Left ventricle myocardium superior (tissue), 1 donor: ENCODE measurements around the gene ITPKC. TPM values are rescaled to one million over a fixed set of nuclear protein-coding genes. Genes with fewer than 3 reads are reported as not detected.
"Not testable (repeated sequence)": the region's sequence is repeated elsewhere in the genome, so short reads cannot be mapped to it uniquely, and the experiment has no call there.

Source experiments
- ATAC-seq: fragments of 200-7000 bp; cut with Tn5 transposase; one replicate; pipeline ENCODE4 v1.9.1; 2020; ENCODE audit warnings: mild to moderate bottlenecking, moderate library complexity
- DNase-seq: peaks from one replicate; pipeline ENCODE4 v3.0.0-alpha.2; 2020
- intact Hi-C: fragments of 100-400 bp; cut with micrococcal nuclease; formaldehyde crosslinking; loops from one replicate; pipeline ENCODE4 v1.11.0; 2022
- total RNA-seq: library from RNA; stranded (reverse); fragmentation: NEBNext Ultra II Directional; extraction: Animal tissue kit (Norgen Biotek cat#: 25700); gene quantifications from one replicate; pipeline ENCODE4 v1.2.1, GENCODE V29; 2021
- donor health status: DM: no; HTN: yes; CAD: no; lungs with severe emphysema.

The ITPKC gene
- total RNA-seq, 1 donor from 2014 or later = 12.8 TPM

GRCh38 chr19:40780582-40780981 is 63.7 kb downstream of the ITPKC start:
- intact Hi-C loops = no loop called here
- ATAC-seq = no peak
- no peak for DNase-seq

GRCh38 chr19:40781140-40781539 is 64.2 kb downstream of the ITPKC start:
- no peak for DNase-seq
- no peak for ATAC-seq
- intact Hi-C loops = no loop called here

DNA sequence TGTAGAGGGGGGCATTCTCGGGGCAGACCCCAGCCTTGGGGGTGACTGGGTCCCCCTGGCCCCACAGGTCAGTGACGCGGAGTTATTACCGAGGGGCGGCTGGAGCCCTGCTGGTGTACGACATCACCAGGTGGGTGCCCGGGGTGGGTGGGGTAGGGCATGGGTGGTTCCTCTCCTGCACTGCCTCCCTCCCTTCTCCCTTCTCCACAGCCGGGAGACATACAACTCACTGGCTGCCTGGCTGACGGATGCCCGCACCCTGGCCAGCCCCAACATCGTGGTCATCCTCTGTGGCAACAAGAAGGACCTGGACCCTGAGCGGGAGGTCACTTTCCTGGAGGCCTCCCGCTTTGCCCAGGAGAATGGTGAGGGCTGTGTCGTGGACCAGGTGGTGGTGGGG is 66.8 kb downstream of the ITPKC start:
- DNase-seq = no peak
- ATAC-seq = no peak
- intact Hi-C loops = no loop called here

DNA sequence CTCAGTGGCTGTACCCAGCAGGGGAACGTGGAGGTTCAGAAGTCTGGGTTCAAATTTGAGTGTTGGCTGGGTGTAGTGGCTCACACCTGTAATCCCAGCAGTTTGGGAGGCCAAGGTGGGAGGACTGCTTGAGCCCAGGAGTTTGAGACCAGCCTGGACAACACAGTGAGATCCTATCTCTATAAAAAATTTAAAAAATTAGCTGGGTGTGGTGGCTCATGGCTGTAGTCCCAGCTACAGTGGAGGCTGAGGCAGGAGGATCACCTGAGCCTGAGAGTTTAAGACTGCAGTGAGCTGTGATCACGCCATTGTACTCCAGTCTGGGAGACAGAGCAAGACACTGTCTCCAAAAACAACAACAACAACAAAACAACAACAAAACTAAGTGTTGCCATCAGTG is 67.2 kb downstream of the ITPKC start:
- DNase-seq, ATAC-seq, intact Hi-C loops: not testable (repeated sequence)

DNA sequence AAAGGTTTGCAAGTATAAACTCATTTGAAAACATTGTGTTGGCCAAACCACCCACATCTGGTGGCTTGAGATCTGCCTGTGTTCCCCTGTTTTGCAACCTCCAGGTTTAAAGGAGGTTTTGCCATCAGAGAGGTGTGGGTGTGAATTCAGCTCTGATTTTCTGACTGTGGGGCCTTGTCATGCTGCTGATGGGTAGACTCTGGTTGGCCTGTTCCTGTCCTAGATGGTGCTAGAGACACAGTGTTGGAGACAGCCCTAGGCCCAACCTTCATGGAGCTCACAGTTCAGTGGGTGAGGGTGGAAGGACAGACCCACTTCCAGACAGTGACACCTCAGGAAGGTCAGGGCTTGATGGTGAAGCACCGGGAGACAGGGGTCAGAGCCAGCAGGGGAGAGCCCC is 68.6 kb downstream of the ITPKC start:
- intact Hi-C loops = no loop called here
- DNase-seq (no peak), ATAC-seq (no peak)

DNA sequence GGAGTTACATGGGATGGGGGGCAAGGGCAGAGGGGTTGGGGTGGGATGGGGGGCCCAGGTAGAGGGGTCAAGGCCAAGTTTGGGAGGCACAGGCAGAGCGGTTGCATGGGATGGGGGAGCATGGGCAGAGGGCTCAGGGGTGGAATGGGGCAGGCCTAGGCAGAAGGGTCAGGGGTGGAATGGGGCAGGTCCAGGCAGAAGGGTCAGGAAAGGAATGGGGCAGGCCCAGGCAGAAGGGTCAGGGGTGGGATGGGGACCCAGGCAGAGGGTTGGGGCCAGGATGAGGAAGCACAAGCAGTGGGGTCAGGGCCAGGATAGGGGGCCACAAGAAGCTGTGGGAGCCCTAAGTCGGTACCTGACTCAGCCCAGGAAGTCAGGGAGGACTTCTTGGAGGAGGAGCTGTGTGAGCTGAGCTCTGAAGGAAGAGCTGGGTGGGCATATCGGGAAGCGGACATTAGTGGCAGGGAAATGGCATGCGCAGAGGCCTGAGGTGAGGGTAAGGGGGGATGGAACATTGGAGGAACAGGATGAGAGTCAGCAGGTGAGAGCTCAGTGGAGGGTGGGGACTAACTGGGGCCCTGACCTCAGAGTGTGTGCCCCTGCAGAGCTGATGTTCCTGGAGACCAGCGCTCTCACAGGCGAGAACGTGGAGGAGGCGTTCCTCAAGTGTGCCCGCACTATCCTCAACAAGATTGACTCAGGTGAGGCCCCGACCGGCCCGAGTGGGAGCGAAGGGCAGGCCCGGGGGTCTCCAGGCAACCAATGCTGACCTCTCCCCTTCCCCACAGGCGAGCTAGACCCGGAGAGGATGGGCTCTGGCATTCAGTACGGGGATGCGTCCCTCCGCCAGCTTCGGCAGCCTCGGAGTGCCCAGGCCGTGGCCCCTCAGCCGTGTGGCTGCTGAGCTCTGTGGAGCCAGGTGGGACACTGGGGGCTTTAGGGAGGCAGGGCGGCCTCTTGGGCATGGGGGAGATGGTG is 69.4 kb downstream of the ITPKC start:
- intact Hi-C loops = no loop called here
- DNase-seq (no peak), ATAC-seq (no peak)

Other genes starting within 250 kb of the ITPKC start
- gene SHKBP1, start 140.2 kb upstream of the ITPKC start, total RNA-seq = 16.4 TPM
- gene LTBP4, start 115.7 kb upstream of the ITPKC start, total RNA-seq = 294 TPM
- 16.9 TPM for gene NUMBL, start 26.5 kb upstream of the ITPKC start, total RNA-seq
- 34.6 TPM for gene COQ8B, start 226 bp upstream of the ITPKC start, total RNA-seq
- gene ACTMAP, start 33.4 kb downstream of the ITPKC start, total RNA-seq = 6.7 TPM
- gene SNRPA, start 34.1 kb downstream of the ITPKC start, total RNA-seq = 41.6 TPM
- gene MIA, start 58.4 kb downstream of the ITPKC start, total RNA-seq = 1.1 TPM
- gene RAB4B, start 61.1 kb downstream of the ITPKC start, total RNA-seq = 10.1 TPM
- 65.5 TPM for gene EGLN2, start 82.1 kb downstream of the ITPKC start, total RNA-seq
- gene CYP2A6, start 133.3 kb downstream of the ITPKC start, total RNA-seq = not detected
- gene CYP2A7, start 165.1 kb downstream of the ITPKC start, total RNA-seq = not detected